Left ventricle myocardium inferior (tissue), 1 donor: ENCODE results near the gene ZIC5. TPM values are rescaled to one million over a fixed set of nuclear protein-coding genes. Genes with fewer than 3 reads are reported as not detected.

Source experiments
- DNase-seq: peaks from one replicate; pipeline ENCODE4 v3.0.0-alpha.2; 2020
- H3K27ac ChIP-seq: fragments of 200-600 bp; replicated peaks from 2 replicates; pipeline ENCODE4 v1.8.0; 2021
- H3K27me3 ChIP-seq: fragments of 200-600 bp; 2 replicates; pipeline ENCODE4 v1.8.0; 2021; ENCODE audit warnings: low read depth
- H3K36me3 ChIP-seq: fragments of 200-600 bp; 2 replicates; pipeline ENCODE4 v1.8.0; 2021
- H3K4me1 ChIP-seq: fragments of 200-600 bp; 2 replicates; pipeline ENCODE4 v1.8.0; 2021
- H3K4me3 ChIP-seq: fragments of 200-600 bp; 2 replicates; pipeline ENCODE4 v1.8.0; 2021; ENCODE audit warnings: mild to moderate bottlenecking, moderate library complexity
- H3K9me3 ChIP-seq: fragments of 200-600 bp; replicated peaks from 2 replicates; pipeline ENCODE4 v1.8.0; 2021
- CTCF ChIP-seq: fragments of 200-600 bp; IDR thresholded peaks from 2 replicates; pipeline ENCODE4 v1.8.0; 2021; ENCODE audit warnings: antibody characterized with exemption, mild to moderate bottlenecking, borderline replicate concordance
- intact Hi-C: fragments of 100-400 bp; cut with micrococcal nuclease; formaldehyde crosslinking; loops from one replicate; pipeline ENCODE4 v1.11.0; 2022
- total RNA-seq: library from RNA; stranded (reverse); fragmentation: NEBNext Ultra II Directional; extraction: Animal tissue kit (Norgen Biotek cat#: 25700); gene quantifications from one replicate; pipeline ENCODE4 v1.2.1, GENCODE V29; 2021
- donor health status: DM: no; HTN: yes; CAD: no; lungs with severe emphysema.

The ZIC5 gene
- total RNA-seq, 1 donor from 2014 or later, result not detected

- no peaks in the 10 kb centered on the region for H3K9me3 ChIP-seq
- DNase-seq, result no peak
- no peak for TF ChIP-seq CTCF
- H3K4me1 ChIP-seq, result no peaks in the 10 kb centered on the region
- no peak overlapping the region for H3K27ac ChIP-seq
- intact Hi-C loops, result loop anchor here (10.0 kb wide), 1 partner anchor 258 kb away; no protein-coding TSS in a partner anchor
- peaks cover 82% of the 10 kb centered on the region for H3K27me3 ChIP-seq
- H3K4me3 ChIP-seq, result no peak overlapping the region
- H3K36me3 ChIP-seq, result no peaks in the 10 kb centered on the region
Observed at GRCh38 chr13:99913167-99913566, 58.4 kb downstream of the ZIC5 start.

Other genes with a start within 250 kb of the ZIC5 start
- gene ZIC2, start 10.0 kb upstream of the ZIC5 start, total RNA-seq, result not detected
- gene PCCA, start 117.3 kb upstream of the ZIC5 start, total RNA-seq, result 65.4 TPM